ENCODE data around the gene EFCAB14. TPM values are rescaled to one million over a fixed set of nuclear protein-coding genes. Genes with fewer than 3 reads are reported as not detected.

EFCAB14 gene
- total RNA-seq, 4 donors from 2014 or later, result 87.9 to 136 (median 121) TPM

- Histone ChIP-seq H3K27ac (no peak overlapping the region), H3K9me3 (peaks cover 3% of the 10 kb centered on the region), H3K4me3 (no peak overlapping the region), H3K27me3 (no peaks in the 10 kb centered on the region), H3K4me1 (no peaks in the 10 kb centered on the region), H3K36me3 (peaks cover 57% of the 10 kb centered on the region)
- WGBS, result 96% methylated on average over 2 of the region's 2 CpGs
- TF ChIP-seq EP300 (IDR thresholded peaks at IDR 0.05), result no peak
- TF ChIP-seq, protein P1, sequence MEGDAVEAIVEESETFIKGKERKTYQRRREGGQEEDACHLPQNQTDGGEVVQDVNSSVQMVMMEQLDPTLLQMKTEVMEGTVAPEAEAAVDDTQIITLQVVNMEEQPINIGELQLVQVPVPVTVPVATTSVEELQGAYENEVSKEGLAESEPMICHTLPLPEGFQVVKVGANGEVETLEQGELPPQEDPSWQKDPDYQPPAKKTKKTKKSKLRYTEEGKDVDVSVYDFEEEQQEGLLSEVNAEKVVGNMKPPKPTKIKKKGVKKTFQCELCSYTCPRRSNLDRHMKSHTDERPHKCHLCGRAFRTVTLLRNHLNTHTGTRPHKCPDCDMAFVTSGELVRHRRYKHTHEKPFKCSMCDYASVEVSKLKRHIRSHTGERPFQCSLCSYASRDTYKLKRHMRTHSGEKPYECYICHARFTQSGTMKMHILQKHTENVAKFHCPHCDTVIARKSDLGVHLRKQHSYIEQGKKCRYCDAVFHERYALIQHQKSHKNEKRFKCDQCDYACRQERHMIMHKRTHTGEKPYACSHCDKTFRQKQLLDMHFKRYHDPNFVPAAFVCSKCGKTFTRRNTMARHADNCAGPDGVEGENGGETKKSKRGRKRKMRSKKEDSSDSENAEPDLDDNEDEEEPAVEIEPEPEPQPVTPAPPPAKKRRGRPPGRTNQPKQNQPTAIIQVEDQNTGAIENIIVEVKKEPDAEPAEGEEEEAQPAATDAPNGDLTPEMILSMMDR (IDR thresholded peaks at IDR 0.05), result no peak
- TF ChIP-seq POLR2AphosphoS5 (IDR thresholded peaks at IDR 0.05), result no peak
- no peak for TF ChIP-seq POLR2A (IDR thresholded peaks at IDR 0.05)
- DNase-seq (ENCODE audit: low spot score in 2 of 2), result no peak
These were observed 72.1 kb downstream of the EFCAB14 start for GRCh38 chr1:46646844-46647243.

- 90% methylated on average over 1 of the region's 1 CpG for WGBS
- H3K4me1 ChIP-seq, result no peaks in the 10 kb centered on the region
- no peak overlapping the region for H3K4me3 ChIP-seq
- TF ChIP-seq POLR2AphosphoS5 (IDR thresholded peaks at IDR 0.05), result no peak
- TF ChIP-seq POLR2A (IDR thresholded peaks at IDR 0.05), result no peak
- TF ChIP-seq EP300 (IDR thresholded peaks at IDR 0.05), result no peak
- TF ChIP-seq, protein P1 (IDR thresholded peaks at IDR 0.05), result no peak
- H3K27me3 ChIP-seq, result no peaks in the 10 kb centered on the region
- peaks cover 58% of the 10 kb centered on the region for H3K36me3 ChIP-seq
- DNase-seq (ENCODE audit: low spot score in 2 of 2), result no peak
- H3K27ac ChIP-seq, result no peak overlapping the region
- H3K9me3 ChIP-seq, result peaks cover 3% of the 10 kb centered on the region
These were observed 72.6 kb downstream of the EFCAB14 start for GRCh38 chr1:46646331-46646730.

GRCh38 chr1:46645815-46646214, 73.1 kb downstream of the EFCAB14 start:
- DNase-seq (ENCODE audit: low spot score in 2 of 2), result no peak
- WGBS, result 85% methylated on average over 4 of the region's 4 CpGs
- Histone ChIP-seq H3K4me3 (no peak overlapping the region), H3K36me3 (peaks cover 57% of the 10 kb centered on the region), H3K9me3 (peaks cover 3% of the 10 kb centered on the region), H3K27ac (no peak overlapping the region), H3K27me3 (no peaks in the 10 kb centered on the region), H3K4me1 (no peaks in the 10 kb centered on the region)
- TF ChIP-seq EP300 (IDR thresholded peaks at IDR 0.05) (no peak), POLR2A (IDR thresholded peaks at IDR 0.05) (no peak), POLR2AphosphoS5 (IDR thresholded peaks at IDR 0.05) (no peak)
- TF ChIP-seq, protein P1 (IDR thresholded peaks at IDR 0.05), result no peak

- Histone ChIP-seq H3K4me1 (no peaks in the 10 kb centered on the region), H3K36me3 (peaks cover 35% of the 10 kb centered on the region)
- no peak for DNase-seq (ENCODE audit: low spot score in 2 of 2)
These were observed 75.5 kb downstream of the EFCAB14 start for GRCh38 chr1:46643368-46643775.

GRCh38 chr1:46642115-46642680, 76.7 kb downstream of the EFCAB14 start:
- no peak for DNase-seq (ENCODE audit: low spot score in 2 of 2)
- Histone ChIP-seq H3K9me3 (no peaks in the 10 kb centered on the region), H3K4me3 (no peak overlapping the region), H3K36me3 (peaks cover 30% of the 10 kb centered on the region), H3K4me1 (no peaks in the 10 kb centered on the region), H3K27ac (no peak overlapping the region), H3K27me3 (no peaks in the 10 kb centered on the region)
- no peak for TF ChIP-seq POLR2AphosphoS5 (IDR thresholded peaks at IDR 0.05)
- no peak for TF ChIP-seq EP300 (IDR thresholded peaks at IDR 0.05)
- TF ChIP-seq, protein P1 (IDR thresholded peaks at IDR 0.05), result no peak
- TF ChIP-seq POLR2A (IDR thresholded peaks at IDR 0.05), result no peak

More at GRCh38 chr1:46643368-46643775, 75.5 kb downstream of the EFCAB14 start:
- Histone ChIP-seq H3K27ac (no peak overlapping the region), H3K27me3 (no peaks in the 10 kb centered on the region), H3K9me3 (peaks cover 3% of the 10 kb centered on the region), H3K4me3 (no peak overlapping the region)
- TF ChIP-seq, protein P1 (IDR thresholded peaks at IDR 0.05), result no peak
- TF ChIP-seq POLR2A (IDR thresholded peaks at IDR 0.05) (no peak), POLR2AphosphoS5 (IDR thresholded peaks at IDR 0.05) (no peak), EP300 (IDR thresholded peaks at IDR 0.05) (no peak)
